GM13976 (cell line): ENCODE data around the gene PLEKHO2.
A peak's percentile ranks its signal among the peaks of the same experiment; 100 is the strongest.

Experiments used
- DNase-seq: peaks from one replicate; pipeline ENCODE4 v3.0.0; 2012; ENCODE audit warnings: low spot score
- in situ Hi-C: fragments of 300-500 bp; cut with MboI; formaldehyde crosslinking; loops from one replicate; pipeline ENCODE4 v1.12.0; 2022; ENCODE audit warnings: low sequenced_read_pairs, mixed read lengths, inconsistent platforms; ENCODE audit not compliant: unreplicated experiment
- TF ChIP-seq, protein P1 (sequence below): IDR thresholded peaks from 2 replicates; pipeline ENCODE4 v1.5.1; 2012; ENCODE audit warnings: borderline replicate concordance, mild to moderate bottlenecking; ENCODE audit not compliant: insufficient read depth; ENCODE audit errors: extremely low read depth, missing control alignments, control extremely low read depth

The PLEKHO2 gene

DNA sequence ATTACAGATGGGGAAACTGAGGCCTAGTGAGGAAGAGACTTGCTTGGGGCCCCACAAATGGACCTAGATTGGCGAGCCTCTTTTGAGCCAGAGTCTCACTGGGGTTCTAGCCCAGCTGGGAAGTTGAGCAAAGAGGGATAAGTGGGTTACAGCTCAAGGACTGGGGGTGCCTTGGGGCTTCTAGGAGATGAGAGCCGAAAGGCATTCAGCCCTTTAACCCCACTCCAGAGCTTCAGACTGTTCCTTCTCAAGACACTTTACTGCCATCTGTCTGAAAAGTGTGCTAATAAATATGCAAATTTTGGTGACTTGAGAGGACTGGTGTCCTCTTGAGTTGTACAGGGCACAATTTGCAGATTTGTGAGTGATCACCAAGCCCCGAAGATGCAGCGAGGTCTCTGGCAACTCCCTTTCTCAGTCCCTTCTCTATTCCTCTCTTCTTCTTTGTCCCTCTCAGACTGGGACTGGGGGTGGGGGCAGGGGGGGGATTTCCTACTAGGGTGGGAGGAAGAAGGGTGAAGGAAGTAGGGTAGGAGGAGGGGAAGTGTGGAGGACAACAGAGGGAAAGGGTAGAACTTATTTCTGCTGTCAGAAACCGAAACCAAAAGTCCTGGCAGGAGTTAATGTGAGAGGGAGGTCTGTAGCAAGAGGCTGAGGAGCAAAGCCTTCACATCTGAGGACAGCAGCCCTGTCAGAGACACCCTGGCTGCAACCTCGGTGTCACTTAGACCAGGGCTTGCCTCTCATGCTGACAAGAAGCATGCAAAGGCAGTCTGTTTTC is 53.8 kb downstream of the PLEKHO2 start:
- in situ Hi-C loops, result no loop called here

DNA sequence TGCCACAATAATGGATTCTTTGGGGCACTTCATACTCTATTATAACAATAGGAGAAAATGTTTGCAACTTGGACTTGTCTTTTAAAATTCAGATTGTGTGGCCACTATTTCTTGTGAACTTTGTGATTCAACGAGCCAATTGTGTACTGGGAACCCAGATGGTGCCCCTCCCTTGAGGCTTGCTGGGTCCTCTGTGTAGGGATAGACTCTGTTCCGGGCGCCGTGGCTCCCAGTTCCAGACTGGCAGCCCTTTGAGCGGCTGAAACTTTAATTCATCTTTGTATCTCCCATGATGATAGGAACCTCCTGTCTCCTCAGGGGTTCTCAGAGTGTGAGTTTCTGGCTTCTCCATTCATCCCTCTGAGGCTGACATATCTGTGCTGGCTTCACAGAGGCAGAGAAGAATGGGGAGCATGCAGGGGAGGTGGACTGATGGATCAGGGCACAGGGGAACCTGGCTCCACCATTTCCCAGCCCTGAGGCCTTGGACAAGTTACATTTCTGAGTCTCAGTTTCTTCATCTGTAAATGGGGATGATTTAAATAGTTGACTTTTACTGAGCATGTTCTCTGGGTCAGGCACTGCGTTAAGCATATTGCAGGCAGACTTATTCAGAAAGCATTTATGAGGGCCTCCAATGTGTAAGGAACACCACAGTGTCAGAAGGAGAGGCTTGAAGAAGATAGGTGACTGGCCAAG is 54.8 kb downstream of the PLEKHO2 start:
- in situ Hi-C loops, result no loop called here
- TF ChIP-seq, protein P1, sequence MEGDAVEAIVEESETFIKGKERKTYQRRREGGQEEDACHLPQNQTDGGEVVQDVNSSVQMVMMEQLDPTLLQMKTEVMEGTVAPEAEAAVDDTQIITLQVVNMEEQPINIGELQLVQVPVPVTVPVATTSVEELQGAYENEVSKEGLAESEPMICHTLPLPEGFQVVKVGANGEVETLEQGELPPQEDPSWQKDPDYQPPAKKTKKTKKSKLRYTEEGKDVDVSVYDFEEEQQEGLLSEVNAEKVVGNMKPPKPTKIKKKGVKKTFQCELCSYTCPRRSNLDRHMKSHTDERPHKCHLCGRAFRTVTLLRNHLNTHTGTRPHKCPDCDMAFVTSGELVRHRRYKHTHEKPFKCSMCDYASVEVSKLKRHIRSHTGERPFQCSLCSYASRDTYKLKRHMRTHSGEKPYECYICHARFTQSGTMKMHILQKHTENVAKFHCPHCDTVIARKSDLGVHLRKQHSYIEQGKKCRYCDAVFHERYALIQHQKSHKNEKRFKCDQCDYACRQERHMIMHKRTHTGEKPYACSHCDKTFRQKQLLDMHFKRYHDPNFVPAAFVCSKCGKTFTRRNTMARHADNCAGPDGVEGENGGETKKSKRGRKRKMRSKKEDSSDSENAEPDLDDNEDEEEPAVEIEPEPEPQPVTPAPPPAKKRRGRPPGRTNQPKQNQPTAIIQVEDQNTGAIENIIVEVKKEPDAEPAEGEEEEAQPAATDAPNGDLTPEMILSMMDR, result no peak
- no peak for DNase-seq

More for the DNA sequence above, 53.8 kb downstream of the PLEKHO2 start:
- TF ChIP-seq, protein P1, result peak; percentile 27
- DNase-seq, result peak; percentile 65

DNA sequence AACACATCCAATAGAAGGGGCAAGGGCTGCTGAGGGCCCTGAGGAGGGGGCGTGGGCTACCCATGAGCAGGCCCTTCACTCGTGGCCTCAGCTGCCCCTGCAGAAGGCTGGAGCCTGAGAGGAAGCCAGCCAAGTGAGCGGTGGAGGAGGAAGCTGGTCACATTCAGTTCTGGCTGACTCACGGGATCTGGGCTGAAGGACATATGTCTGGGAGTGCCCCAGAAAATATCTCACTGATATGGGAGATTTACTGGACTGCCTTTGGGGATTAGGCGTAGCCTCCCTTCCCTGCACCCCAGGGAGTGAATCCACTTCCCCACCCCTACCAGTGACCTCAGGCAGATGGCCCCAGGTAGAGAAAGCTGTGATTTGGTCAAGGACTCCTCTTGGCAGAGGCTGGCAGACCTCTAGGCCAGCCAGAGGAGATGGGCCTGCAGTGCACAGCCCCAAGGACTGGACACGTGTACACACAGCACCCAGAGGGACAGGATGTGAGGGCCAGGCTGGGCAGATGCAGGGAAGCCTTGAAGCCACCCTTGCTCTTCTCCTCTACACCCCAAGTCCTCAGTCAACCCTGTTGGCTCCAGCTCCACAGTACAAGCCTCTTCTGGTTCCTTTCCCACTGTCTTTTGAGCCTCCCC is 55.8 kb downstream of the PLEKHO2 start:
- in situ Hi-C loops, result no loop called here
- DNase-seq, result no peak

DNA sequence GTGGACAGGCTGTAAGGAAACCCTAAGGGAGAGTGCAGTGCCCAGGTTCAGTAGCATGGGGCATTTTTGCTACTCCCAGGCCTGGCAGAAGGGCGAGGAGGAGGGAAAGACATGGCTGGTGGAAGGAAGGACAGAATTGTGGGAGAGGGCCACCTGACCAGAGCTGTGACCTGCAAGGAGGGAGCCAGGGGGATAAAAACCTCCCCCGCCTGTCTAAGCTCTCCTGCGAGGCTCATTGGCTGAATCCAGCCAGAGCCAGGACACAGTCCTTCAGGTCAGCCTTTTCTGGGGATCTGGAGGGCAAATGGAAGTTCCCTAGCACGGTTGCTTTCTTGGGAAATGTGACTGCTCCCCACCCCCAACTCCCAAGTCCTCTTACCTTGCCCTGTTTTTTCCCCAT is 56.7 kb downstream of the PLEKHO2 start:
- in situ Hi-C loops, result no loop called here
- TF ChIP-seq, protein P1, result no peak
- DNase-seq, result no peak

More for the DNA sequence above, 55.8 kb downstream of the PLEKHO2 start:
- TF ChIP-seq, protein P1, result no peak

DNA sequence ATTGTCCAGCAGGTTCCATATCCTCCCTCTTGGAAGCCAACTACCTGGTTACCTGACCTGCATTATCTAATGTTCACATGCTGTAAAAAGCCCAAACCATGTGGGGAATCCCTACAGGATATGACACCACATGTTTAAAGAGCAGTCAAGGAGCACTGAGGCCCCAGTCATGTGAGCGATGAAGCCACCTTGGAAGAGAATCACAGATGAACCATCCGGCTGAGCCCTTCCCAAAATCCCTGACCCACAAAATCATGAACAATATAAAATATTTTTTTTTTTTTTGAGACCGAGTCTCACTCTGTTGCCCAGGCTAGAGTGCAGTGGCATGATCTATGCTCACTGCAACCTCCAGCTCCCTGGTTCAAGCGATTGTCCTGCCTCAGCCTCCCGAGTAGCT is 59.4 kb downstream of the PLEKHO2 start:
- in situ Hi-C loops, result loop anchor here (10.0 kb wide), 1 partner anchor 166 kb away; no protein-coding TSS in a partner anchor
- DNase-seq, result no peak
- TF ChIP-seq, protein P1, result no peak

DNA sequence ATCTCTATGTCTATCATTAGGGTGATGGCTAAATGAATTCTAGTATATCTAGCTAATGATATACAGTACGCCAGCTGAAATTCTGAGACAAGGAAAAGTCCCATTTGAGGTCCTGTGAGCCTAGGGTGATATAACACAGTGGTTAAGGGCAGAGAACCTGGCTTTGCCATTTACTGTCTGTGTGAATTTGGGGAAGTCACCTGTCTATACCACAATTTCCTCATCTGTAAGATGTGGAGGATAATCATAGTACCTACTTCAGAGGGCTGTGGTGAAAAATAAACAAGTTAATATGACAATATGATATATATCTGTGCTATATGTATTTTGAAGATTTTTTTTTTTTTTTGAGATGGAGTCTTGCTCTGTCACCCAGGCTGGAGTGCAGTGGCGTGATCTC is 60.2 kb downstream of the PLEKHO2 start:
- DNase-seq, result no peak
- in situ Hi-C loops, result loop anchor here (10.0 kb wide), 1 partner anchor 167 kb away; no protein-coding TSS in a partner anchor
- TF ChIP-seq, protein P1, result no peak
